ENCODE data around the gene SSBP3. TPM values are rescaled to one million over a fixed set of nuclear protein-coding genes. Genes with fewer than 3 reads are reported as not detected.

The SSBP3 gene
- total and polyA plus RNA-seq, 9 donors = 41.2 to 247 (median 156) TPM

- 46 to 72% (median 55%) methylated on average over 14 of the region's 14 CpGs for WGBS, 3 donors
- Histone ChIP-seq H3K9me3 (no peaks in the 10 kb centered on the region), H3K36me3 (no peaks in the 10 kb centered on the region)
Observed at GRCh38 chr1:54358503-54359168, 47.6 kb downstream of the SSBP3 start.

GRCh38 chr1:54357967-54358366, 48.2 kb downstream of the SSBP3 start:
- H3K4me3 ChIP-seq = no peak overlapping the region
- intact Hi-C loops (cut with DNase I) = no loop called here
- H3K4me1 ChIP-seq (ENCODE audit: insufficient read depth) = peaks cover 57% of the 10 kb centered on the region
- no peak for TF ChIP-seq EP300 (IDR thresholded peaks at IDR 0.05)
- TF ChIP-seq CTCF (IDR thresholded peaks at IDR 0.05) = no peak
- TF ChIP-seq POLR2A (IDR thresholded peaks at IDR 0.05) = no peak
- no peaks in the 10 kb centered on the region for H3K27me3 ChIP-seq
- H3K9me3 ChIP-seq = no peaks in the 10 kb centered on the region
- H3K36me3 ChIP-seq = no peaks in the 10 kb centered on the region
- WGBS, 3 donors = 65 to 80% (median 67%) methylated on average over 5 of the region's 5 CpGs
- no peak for DNase-seq
- H3K27ac ChIP-seq = no peak overlapping the region

More at GRCh38 chr1:54358503-54359168, 47.6 kb downstream of the SSBP3 start:
- Histone ChIP-seq H3K4me3 (no peak overlapping the region), H3K27ac (no peak overlapping the region), H3K4me1 (ENCODE audit: insufficient read depth) (peaks cover 56% of the 10 kb centered on the region), H3K27me3 (no peaks in the 10 kb centered on the region)
- TF ChIP-seq EP300 (IDR thresholded peaks at IDR 0.05) = no peak
- intact Hi-C loops (cut with DNase I) = no loop called here
- DNase-seq = peak in 4 of 5 donors; percentile 53 to 64 (median 59)

DNA sequence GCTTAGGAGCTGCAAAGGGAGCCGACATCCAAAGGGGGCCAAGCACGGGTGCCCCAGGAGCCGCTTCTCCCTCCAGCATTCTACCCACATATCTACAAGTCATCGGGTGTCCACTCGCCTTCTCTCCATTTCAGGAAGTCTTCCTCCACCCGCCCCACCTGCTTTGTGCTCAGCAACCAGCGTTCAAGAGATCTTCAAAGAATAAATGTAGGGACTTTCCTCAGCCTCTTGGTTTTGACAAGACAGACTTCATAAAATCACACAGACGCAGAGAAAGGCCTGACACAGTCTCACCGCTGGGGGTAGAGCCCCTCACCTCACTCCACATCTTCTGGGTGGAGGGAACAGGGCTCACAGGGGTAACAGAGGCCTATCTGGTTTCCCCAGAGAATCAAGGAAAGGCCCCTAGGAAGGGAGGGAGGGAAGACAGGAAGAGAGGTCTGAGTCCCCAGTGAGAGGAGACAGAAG, 49.5 kb downstream of the SSBP3 start:
- Histone ChIP-seq H3K4me1 (ENCODE audit: insufficient read depth) (peaks cover 63% of the 10 kb centered on the region), H3K27me3 (no peaks in the 10 kb centered on the region), H3K36me3 (no peaks in the 10 kb centered on the region), H3K4me3 (peak overlapping the region; percentile 6), H3K27ac (peak overlapping the region; percentile 28 to 36), H3K9me3 (no peaks in the 10 kb centered on the region)
- WGBS, 3 donors = 29 to 42% (median 42%) methylated on average over 9 of the region's 9 CpGs
- TF ChIP-seq POLR2A (IDR thresholded peaks at IDR 0.05) (peak; percentile 10), EP300 (IDR thresholded peaks at IDR 0.05) (no peak), CTCF (IDR thresholded peaks at IDR 0.05) (no peak)
- intact Hi-C loops (cut with DNase I) = no loop called here
- DNase-seq = no peak

- no peaks in the 10 kb centered on the region for H3K9me3 ChIP-seq
- DNase-seq = peak in 1 of 5 donors; percentile 29
- peak overlapping the region; percentile 6 for H3K4me3 ChIP-seq
- peak overlapping the region in 1 of 2 donors; percentile 36 for H3K27ac ChIP-seq
- WGBS, 3 donors = 15 to 28% (median 26%) methylated on average over 31 of the region's 31 CpGs
- H3K4me1 ChIP-seq (ENCODE audit: insufficient read depth) = peaks cover 63% of the 10 kb centered on the region
- no peak for TF ChIP-seq CTCF (IDR thresholded peaks at IDR 0.05)
- no peak for TF ChIP-seq EP300 (IDR thresholded peaks at IDR 0.05)
- TF ChIP-seq POLR2A (IDR thresholded peaks at IDR 0.05) = no peak
- H3K36me3 ChIP-seq = no peaks in the 10 kb centered on the region
- no peaks in the 10 kb centered on the region for H3K27me3 ChIP-seq
- intact Hi-C loops (cut with DNase I) = no loop called here
Observed at GRCh38 chr1:54355931-54356679, 50.1 kb downstream of the SSBP3 start.
